ENCODE results near the gene CRY2.

The CRY2 gene

DNA sequence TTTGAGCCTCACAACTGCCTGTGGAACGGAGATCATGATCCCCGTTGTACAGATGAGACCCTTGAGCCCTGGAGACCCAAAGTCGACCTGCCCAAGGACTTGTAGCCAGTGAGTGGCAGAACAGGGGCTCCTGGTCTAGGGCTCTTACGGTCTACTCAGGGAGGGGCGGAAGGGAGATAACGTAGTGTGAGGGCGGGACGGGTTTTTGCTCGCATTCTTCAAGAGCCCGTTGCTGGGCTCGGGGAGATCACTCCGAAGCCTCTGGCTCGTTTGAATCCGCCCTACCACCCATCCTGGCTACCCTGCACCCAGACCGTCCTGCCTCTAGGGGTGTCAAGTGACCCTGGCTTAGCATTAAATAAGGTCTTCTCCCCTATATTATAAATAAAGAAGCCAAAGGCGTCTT, 639 bp downstream of the CRY2 start:
- peak; percentile 3 to 5 for DNase-seq (ENCODE audit: low read depth in 2 of 2)

DNA sequence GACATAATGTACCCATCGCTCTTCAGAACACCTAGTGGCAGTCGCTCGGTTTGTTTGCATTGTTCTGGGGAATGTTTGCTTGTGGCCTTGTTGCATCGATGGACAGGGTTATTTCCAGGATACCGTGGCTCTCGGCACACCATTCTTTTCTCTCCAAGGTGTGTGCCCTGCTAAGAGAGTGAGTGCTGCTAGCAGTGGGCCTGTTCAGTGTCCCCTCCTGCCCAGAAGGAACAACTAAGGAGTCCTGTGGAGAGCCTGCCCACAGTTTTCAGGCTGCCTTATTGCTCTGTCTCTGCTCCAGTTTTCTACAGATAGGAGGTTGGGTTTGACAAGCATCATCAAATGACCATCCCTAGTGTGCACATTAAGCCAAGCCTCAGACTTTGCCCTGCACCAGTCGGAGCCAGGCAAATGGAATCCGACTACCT, 1.4 kb downstream of the CRY2 start:
- DNase-seq (ENCODE audit: low read depth in 2 of 2): no peak

DNA sequence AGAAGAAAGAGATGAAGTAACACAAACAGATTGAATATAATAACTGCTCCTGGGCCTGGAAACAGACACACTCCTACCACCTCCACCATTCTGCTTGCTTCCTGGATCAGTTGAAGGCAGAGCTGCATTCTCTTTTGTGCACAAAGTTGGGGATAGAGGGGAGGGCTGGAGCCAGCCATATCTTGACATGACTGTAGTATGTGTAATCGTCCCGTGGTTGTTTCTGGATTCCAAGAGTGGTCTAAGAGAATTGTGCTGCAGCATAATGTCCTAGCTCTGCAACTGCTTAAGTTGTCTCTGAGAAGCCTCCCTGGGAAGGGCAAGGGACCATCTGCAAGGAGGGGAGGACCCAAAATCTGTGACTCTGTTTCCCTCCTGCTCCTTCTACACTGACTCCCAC, 3.2 kb downstream of the CRY2 start:
- DNase-seq (ENCODE audit: low read depth in 2 of 2): no peak

DNA sequence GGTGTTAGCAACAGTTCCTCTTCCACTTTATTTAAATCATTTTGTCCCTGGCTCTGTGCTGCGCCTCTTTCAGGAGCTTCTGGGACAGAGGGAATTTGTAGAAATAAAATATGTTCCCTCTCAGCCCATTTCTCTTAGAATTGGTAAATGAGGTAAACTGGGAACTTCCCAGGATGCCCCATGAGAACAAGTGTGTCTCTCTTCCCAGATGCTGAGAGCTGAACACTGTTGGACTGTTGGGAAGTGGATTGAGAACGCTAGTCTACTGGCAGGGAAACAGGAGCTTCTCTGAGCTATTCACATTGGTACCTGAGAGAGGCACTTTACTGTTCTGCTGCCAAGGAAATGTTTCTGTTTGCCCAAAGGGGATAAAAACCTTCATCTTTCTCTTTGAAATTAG, 4.0 kb downstream of the CRY2 start:
- DNase-seq (ENCODE audit: low read depth in 2 of 2): no peak

DNA sequence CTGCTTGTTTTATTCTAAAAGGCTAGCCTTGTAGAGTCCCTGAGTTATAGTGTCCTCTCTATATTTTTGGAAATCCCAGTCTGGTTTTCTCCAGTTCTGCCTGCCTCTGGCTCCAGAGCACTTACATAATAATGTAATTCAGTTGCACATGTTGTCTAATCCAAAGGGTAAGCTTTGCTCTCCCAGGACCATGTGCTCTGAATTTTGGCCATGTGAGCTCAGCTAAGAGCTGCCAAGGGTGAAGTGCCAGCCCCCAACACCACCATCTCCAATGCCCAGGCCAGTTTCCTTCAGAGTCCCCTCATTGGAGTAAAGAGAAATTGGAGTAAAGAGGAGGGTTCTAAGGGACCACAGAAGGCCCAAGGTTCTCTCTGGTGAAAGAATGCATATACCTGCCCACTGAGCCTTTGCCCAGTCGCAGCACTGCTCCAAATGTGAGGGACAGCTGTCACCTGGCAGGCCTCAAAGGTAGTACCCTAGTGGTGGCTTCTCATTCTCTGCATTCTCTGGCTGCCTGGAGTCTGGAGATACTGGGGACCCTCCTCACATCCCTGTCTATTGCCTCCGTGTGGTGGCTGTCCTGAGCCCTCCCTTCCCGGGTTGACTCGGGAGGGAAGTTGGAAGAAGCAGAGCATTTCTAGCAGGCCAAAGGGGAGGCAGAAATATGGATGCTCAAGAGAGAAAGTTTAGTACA, 4.9 kb downstream of the CRY2 start:
- DNase-seq (ENCODE audit: low read depth in 2 of 2): no peak

DNA sequence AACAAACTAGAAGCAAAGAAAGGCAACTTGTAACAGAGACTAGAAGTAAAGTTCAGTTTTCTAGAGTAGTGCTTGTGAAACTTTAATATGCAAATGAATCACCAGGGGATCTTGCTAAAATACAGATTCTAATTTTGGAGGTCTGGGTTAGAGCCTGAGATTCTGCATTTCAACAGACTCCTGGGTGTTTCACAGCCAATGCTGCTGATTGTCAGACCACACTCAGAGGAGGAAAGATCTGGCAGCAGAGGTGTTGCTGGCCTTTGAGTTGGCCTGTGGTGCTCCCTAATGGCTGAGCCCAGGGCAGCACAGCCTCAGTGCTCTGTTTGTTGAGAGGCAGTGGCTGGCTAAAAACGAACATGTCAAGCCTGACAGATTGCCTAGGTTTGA, 5.4 kb downstream of the CRY2 start:
- no peak for DNase-seq (ENCODE audit: low read depth in 2 of 2)

DNA sequence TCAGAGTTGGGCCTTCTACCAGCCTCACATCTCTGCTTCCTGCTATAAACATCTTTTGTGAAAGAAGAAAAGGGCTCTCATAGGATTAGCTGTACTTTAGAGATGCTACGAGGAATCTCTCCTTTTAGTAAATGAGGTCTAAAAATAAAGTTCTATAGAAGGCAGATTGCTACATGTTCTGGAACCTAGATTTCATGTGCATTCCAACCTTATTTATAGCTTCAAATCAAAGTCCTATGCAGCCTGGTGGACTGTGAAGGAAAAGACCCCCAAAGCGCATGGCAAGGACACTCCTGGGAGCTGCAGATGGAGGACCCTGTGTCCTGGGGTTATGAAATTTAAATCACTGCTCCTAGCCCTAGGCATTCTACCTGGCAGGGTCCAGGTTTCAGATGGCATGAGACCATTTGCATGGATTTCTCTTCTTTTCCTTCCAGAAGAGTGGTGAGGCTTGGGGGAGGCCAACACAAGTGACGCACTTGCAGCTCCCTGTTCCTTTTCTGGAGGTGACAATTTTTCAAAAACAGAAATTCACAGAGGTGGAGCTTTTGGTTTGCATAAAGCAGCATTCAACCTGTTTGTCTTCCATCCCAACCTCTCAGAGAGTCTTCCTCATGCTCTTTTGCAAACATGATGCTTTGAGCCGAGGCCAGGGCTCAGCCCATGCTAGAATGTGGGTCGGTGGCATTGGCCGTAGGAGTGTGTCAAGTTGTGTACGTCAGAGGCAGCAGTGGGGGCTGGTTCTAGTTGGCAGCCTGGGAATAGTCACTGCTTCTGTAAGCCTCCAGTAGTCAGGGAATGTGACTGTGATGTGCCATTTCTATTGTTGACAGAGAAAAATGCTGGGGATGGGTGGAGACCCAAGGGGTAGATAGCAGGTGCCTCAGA, 6.3 kb downstream of the CRY2 start:
- no peak for DNase-seq (ENCODE audit: low read depth in 2 of 2)

DNA sequence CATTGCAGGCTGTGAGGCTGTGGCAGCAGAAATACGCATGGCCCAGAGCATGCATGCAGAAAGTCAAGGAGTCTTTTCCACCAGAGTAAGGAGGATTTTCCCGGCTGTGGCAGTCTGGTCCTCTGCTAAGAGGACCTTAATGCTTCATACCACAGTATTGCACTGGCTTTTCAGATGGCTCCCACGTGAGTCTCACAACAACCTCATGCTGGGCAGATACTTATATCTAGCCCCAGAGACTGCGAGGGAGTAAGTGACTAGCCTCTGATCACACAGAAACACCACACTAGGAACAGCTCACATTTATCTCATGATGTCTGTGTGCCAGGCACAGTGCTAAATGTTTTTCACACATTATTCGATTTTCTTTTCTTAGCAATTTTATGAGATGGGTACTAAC, 8.0 kb downstream of the CRY2 start:
- DNase-seq (ENCODE audit: low read depth in 2 of 2): no peak

DNA sequence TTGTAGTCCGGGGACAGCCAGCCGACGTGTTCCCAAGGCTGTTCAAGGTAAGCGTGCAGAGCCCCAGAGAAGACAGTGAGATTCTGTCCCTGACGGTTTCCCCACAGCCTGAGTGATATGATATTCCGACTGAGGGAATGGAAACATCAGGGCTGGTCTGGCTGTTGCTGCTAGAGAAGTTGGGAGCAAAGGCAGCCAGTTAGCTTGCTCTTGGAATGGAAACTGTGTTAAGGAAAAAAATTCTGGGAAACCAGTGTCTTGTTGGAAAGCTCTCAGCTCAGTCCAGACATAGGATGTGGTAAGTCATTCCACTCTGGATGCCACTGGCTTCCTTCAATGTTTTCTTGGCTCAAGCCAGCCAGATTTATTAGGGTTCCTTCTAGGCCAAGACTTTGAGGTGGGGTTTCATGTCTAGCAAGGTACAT, 8.8 kb downstream of the CRY2 start:
- DNase-seq (ENCODE audit: low read depth in 2 of 2): no peak

DNA sequence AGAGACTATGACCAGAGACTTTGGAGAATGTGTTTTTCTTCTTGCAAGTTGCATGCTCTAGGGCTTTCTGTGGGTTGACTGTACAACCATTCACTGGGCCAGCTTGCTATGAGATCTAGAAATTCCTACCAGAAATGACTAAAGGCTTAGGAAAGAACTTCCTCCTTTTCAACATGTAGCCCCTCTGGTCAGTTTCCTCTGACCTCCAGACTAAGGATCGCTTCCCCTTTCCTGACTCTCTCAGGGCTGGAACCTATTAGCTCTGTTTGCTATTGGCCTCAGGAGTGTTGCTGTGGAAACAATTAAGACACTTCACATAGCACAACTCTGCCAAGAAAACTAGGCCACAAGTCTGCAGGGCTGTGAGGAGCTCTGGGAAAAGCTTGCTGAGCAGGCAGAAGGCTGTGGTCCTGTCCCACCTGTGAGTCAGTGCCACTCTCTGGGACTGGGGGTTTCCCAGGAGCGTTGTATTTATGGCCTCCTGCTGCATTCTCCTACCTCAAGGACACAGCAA, 10.7 kb downstream of the CRY2 start:
- no peak for DNase-seq (ENCODE audit: low read depth in 2 of 2)

DNA sequence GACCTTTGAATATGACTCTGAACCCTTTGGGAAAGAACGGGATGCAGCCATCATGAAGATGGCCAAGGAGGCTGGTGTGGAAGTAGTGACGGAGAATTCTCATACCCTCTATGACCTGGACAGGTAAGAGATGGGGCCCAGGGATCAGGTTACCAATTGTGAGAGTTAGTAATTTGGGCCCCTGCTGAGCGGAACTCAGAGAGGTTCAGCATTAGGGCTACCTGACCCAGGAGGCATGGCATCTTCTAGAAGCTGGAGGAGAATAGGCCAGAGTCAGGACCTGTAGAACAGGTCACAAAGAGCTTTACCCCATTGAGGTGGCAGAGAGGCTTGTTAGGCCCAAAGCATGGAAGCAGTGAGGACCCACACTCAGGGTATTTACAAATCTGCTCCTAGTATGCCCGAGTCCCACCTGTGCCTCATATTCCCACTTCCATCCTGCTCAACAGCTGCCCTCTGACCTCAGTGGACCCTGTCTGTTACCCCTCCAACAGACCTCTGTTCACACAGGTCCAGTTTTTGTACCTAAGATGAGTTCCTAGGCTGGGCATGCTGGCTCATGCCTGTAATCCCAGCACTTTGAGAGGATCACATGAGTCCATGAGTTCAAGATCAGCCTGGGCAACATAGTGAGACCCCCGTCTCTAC, 11.6 kb downstream of the CRY2 start:
- DNase-seq (ENCODE audit: low read depth in 2 of 2): no peak

DNA sequence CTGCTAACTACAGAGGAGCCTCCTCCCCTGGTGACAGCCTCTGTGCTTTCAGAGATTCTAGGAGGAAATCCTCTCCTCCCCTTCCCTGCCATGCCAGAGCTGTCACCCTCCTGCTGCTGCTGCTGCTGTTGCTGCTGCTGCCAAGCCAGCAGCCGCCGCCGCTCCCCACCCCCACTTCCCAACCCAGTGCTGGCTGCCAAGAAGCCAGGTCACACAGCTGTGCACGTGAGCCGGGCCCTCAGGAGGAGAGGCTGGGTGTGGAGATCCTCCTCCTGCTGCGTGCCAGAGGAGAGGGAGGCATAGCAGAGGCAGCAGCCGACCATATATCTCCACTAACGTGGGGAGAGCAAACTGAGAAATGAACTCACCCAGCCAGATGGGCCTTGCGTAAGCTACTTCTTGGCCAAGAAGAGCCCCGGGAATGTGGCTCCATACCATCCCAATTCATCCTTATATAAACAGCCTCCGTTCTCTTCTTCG, 12.4 kb downstream of the CRY2 start:
- no peak for DNase-seq (ENCODE audit: low read depth in 2 of 2)

DNA sequence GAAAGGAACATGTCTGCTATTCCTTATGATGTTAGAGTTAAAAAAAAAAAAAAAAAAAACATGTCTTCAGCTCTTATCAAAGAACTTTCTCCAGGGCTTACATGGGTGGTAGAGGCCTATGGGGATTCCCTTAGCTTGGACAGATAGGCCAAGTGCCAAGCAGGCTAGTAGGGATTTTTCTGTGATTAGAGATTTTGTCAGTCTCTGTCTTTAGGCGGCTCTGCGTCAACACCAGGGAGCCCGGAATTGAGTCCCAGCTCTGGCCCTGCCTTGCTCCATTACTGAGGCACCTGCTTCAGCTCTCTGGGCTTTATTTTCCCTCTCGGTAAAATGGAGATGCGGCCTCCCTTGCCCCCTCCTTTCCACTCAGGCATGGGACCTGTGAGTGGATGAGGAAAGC, 13.1 kb downstream of the CRY2 start:
- no peak for DNase-seq (ENCODE audit: low read depth in 2 of 2)

DNA sequence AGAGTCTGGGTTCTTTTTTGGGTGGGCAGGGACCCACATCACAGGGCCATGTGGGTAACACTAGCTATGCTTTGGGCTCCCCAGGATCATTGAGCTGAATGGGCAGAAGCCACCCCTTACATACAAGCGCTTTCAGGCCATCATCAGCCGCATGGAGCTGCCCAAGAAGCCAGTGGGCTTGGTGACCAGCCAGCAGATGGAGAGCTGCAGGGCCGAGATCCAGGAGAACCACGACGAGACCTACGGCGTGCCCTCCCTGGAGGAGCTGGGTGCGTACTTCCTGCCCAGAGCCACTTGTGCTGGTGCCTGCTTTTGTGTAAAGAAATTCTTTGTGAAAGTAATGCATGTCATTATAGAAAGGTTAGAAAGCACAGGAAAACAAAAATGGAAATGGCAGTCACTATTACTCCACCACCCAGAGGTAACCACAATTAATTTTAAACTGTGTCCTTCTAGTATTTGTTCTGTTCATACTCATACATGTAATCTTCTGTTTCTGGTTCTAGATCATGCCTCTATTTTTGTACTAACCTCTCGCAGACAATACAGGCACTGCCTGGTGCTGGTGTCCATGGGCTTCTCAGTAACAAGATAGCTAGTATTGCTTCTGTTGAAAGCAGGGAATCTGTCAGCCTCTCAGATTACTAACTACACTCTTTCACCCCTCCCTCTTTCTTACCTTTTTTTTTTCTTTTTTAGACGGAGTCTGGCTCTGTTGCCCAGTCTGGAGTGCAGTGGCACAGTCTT, 13.7 kb downstream of the CRY2 start:
- DNase-seq (ENCODE audit: low read depth in 2 of 2): no peak

DNA sequence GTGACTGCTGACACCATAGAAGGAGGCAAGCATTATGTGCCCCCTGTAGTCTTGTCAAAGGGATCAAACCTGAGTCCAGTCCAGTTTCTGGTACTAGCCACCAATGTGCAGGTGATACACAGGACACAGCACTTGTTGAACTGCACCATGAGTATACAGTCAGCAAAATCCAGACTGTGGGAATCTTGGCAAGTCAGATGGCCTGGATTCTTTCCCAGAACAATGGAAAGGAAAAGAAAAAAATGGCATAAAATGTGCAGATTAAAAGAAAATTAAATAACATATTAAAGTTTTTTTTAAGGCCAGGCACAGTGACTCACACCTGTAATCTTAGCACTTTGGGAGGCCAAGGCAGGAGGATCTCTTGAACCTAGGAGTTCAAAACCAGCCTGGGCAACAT, 16.8 kb downstream of the CRY2 start:
- no peak for DNase-seq (ENCODE audit: low read depth in 2 of 2)

DNA sequence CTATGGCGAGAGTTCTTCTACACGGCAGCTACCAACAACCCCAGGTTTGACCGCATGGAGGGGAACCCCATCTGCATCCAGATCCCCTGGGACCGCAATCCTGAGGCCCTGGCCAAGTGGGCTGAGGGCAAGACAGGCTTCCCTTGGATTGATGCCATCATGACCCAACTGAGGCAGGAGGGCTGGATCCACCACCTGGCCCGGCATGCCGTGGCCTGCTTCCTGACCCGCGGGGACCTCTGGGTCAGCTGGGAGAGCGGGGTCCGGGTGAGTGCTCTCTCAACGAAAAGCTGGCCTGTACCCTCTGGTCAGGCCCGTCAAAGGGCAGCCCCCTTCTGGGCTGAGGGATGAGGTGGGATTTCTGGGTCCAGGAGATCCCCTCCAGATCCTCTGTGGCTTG, 22.3 kb downstream of the CRY2 start:
- no peak for DNase-seq (ENCODE audit: low read depth in 2 of 2)

DNA sequence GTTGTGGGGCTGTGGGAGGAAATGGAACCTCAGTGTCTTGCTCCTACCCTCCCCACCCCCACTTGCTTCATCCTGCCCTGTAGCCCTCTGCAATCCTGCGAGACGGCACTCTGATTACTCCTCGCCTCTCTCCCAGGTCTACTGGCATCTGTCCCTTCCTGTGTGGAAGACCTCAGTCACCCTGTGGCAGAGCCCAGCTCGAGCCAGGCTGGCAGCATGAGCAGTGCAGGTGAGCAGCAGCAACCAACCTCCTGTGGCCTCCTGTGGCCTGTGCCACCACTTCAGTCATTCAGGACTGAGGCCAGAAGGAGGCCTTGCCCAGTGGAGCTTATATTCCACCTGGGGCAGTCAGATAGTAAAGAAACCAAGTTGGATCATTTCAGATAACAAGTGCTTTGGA, 23.4 kb downstream of the CRY2 start:
- DNase-seq (ENCODE audit: low read depth in 2 of 2): no peak

DNA sequence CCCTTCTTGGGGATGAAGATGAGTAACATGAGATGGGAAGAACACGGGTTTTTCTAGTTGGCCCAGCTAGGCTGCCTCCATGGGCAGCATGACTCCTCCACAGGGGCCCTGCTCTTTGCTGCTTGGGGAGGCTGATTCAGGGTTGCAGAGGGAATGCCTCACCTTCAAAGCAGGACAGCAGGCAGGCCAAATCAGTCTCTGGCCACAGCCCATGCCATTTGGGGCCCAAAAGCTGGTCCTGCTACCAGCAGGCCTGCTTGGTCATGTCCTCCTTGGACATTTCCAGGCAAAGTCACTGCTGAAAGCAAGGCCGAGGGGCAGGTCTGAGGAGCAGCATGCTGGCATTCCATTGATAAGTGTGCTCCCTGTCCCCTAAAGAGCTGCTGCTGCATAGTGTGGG, 24.4 kb downstream of the CRY2 start:
- DNase-seq (ENCODE audit: low read depth in 2 of 2): no peak

DNA sequence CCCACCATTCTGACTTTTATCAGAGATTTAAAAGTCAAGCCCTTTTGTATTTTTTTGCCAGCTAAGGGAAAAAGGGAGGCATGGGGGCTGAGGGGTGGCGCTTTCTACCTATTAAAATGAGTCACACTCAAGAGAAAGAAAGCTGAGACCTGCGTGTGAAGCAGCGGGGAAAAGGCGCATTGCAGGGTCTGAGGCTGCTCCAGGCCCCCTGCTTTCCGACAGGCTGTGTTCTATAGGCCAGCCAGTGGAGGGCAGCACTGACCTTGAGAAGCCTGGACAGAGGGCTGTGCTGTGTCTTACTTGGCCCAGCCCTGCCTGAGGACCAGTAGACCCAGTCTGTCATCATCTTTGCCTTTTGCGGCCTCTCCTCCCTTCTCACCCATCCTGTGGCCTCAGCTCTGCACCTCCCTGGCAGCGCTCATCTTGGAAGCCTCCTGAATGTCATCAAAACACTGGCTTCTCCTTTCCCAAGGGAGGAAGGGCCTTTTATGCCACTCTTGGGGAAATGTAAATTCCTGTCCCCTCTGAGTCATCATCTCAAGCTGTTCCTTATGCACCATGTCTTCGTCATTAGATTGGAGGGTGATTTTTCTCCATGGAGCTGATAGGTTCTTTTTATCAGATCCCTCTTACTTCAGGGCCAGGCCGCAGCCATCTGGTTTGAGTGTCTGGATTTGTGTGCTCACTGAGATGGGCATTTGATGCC, 25.5 kb downstream of the CRY2 start:
- DNase-seq (ENCODE audit: low read depth in 2 of 2): no peak

DNA sequence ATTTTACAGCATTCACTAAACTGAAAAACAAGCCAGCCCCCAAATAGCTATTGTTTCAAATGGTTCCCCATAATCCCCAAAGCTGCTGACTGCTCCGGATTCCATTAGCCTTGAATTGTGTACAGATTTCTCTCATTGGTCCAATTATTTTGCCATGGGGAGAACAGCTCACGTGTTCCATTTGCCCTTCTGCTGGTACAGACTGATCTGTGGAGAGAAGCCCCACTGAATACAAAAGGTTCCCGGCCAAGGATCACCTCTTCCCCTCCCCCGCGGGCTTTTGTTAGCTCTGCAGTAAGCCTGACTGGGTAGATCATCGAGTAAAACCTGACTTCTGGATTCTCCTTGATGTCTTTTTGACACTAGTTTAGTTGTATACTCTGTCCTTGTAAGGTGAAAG, 29.1 kb downstream of the CRY2 start:
- no peak for DNase-seq (ENCODE audit: low read depth in 2 of 2)

DNA sequence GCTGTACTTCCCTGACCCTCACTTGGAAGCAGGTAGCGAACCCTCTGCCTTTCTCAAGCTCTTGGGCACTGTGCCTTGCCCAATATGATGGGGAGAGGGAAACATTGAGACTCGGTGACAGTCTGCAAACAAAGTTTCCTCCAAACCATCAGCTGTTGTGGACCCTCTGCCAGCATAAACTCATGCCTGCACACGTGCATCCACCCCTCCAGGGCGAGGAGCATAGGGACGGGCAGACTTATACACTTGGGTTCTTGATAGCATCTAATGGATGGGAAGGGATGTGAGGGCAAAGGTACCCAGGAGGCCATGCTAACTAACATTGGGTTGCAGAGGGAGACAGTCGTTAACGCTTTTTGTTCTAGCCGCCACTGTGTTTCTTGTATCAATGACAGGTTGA, 29.9 kb downstream of the CRY2 start:
- no peak for DNase-seq (ENCODE audit: low read depth in 2 of 2)

Data from stimulated activated CD8-positive, alpha-beta memory T cell treated with anti-CD3 and anti-CD28 coated beads, Interleukin-7, amount 100 ng/mL, for 4 hours (primary cell).